ENCODE results near the gene PRKRIP1.
"Not testable (repeated sequence)": the region's sequence is repeated elsewhere in the genome, so short reads cannot be mapped to it uniquely, and the experiment has no call there.

PRKRIP1 gene

GRCh38 chr7:102474116-102474515, 78.0 kb downstream of the PRKRIP1 start:
- in situ Hi-C loops (cut with HindIII; ENCODE audit: low sequenced_read_pairs) = not testable (repeated sequence)

DNA sequence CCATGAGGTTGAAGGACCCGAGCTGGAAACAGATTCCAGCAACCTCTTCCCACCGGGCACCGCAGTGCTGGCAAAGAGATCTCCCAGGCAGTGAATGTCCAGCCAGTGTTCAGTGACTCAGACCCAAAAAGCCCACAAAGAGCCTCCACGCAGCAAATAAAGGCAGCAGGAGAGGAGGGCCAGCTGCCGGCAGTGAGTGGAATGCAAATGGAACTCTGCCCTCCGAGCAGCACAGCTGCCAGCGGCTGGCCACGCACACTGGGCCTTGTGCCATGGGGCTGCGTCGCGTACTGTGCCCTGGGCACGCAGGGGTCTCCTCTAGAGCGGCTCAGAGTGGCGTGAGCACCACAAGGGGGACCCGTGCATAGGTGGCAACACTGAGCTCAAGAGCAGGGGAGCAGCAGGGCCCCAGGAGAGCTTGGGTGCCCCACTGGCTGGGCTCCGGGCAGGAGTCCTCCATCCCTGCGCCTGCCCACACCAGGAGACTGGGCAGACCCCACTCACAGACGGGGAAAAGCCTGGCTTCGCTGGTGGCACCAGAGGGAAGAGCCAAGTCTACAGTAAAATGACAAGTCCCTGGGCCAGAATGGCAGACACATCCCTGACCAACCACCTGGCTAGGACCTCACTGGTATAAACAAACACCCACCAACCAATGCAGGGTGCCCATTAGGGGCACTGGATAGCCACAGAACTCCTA, 78.7 kb downstream of the PRKRIP1 start:
- in situ Hi-C loops (cut with HindIII; ENCODE audit: low sequenced_read_pairs) = not testable (repeated sequence)
